ENCODE results near the gene KRI1.
"Not testable (repeated sequence)": the region's sequence is repeated elsewhere in the genome, so short reads cannot be mapped to it uniquely, and the experiment has no call there.

Gene KRI1

GRCh38 chr19:10546817-10547216, 19.0 kb downstream of the KRI1 start:
- no peak for DNase-seq

- DNase-seq, result no peak
These were observed 21.0 kb downstream of the KRI1 start for GRCh38 chr19:10544753-10545251.

- no peak for DNase-seq
These were observed 21.5 kb downstream of the KRI1 start for GRCh38 chr19:10544242-10544752.

- peak; percentile 56 for DNase-seq
These were observed 22.2 kb downstream of the KRI1 start, which contains the start of gene ATG4D for GRCh38 chr19:10543420-10544241. Gene ATG4D (plus strand): TSS chr19:10543904. CDS start chr19:10544091, 187 bp downstream.

- no peak for DNase-seq
These were observed 22.8 kb downstream of the KRI1 start for GRCh38 chr19:10543059-10543419.

GRCh38 chr19:10539016-10539415, 26.8 kb downstream of the KRI1 start:
- DNase-seq, result not testable (repeated sequence)

- DNase-seq, result no peak
These were observed 27.4 kb downstream of the KRI1 start for GRCh38 chr19:10538204-10538983.

- no peak for DNase-seq
These were observed 28.1 kb downstream of the KRI1 start for GRCh38 chr19:10537668-10538067.

GRCh38 chr19:10535613-10536012, 30.2 kb downstream of the KRI1 start:
- DNase-seq, result no peak

- no peak for DNase-seq
These were observed 32.0 kb downstream of the KRI1 start for GRCh38 chr19:10533646-10534386.

GRCh38 chr19:10532457-10532856, 33.4 kb downstream of the KRI1 start:
- no peak for DNase-seq

- DNase-seq, result not testable (repeated sequence)
These were observed 38.9 kb downstream of the KRI1 start for GRCh38 chr19:10526887-10527286.

GRCh38 chr19:10525636-10526035, 40.2 kb downstream of the KRI1 start:
- DNase-seq, result no peak

GRCh38 chr19:10523135-10523636, 42.6 kb downstream of the KRI1 start:
- no peak for DNase-seq

GRCh38 chr19:10521461-10522171, 44.2 kb downstream of the KRI1 start:
- no peak for DNase-seq

GRCh38 chr19:10520652-10521318, 45.0 kb downstream of the KRI1 start:
- no peak for DNase-seq

- DNase-seq, result no peak
These were observed 46.4 kb downstream of the KRI1 start for GRCh38 chr19:10519421-10519820.

GRCh38 chr19:10518444-10519361, 47.1 kb downstream of the KRI1 start:
- DNase-seq, result no peak

- DNase-seq, result peak; percentile 22
These were observed 47.9 kb downstream of the KRI1 start for GRCh38 chr19:10517760-10518443.

- DNase-seq, result peak; percentile 9
These were observed 48.5 kb downstream of the KRI1 start, which contains the start of gene S1PR5 for GRCh38 chr19:10517361-10517759. Gene S1PR5 (minus strand): TSS chr19:10517447. CDS start chr19:10515011, 2,436 bp downstream.
